ENCODE measurements around the gene ARAP1. TPM values are rescaled to one million over a fixed set of nuclear protein-coding genes. Genes with fewer than 3 reads are reported as not detected.
A peak's percentile ranks its signal among the peaks of the same experiment; 100 is the strongest.

ARAP1 gene
- total and polyA plus RNA-seq, 10 donors = 76.7 to 365 (median 270) TPM

DNA sequence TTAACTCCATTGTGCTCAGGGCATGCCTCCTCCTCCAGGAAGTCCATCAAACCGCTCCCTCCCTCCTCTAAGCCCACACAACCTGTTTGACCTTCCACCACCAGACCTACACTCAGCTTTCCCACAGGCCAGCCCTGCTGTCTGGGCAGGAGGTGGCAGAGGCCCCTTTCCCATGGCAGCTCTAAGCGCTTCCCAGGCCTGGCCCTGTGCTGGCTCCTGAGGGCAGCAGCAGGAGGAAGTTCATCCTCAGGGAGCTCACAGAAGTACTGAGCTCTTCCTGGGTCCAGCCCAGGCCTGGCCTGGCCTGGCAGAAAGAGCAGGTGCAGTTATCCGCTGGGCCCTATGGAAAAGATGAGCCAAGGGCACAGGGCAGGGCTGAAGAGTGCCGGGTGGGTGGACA lies 31.4 kb downstream of the ARAP1 start:
- Histone ChIP-seq H3K4me1 (peaks cover 55 to 100% (median 91%) of the 10 kb centered on the region in 6 donors), H3K4me3 (peak overlapping the region; percentile 52 to 81 (median 60)), H3K9me3 (no peaks in the 10 kb centered on the region), H3K27ac (peak overlapping the region in 7 of 8 donors; percentile 85 to 97 (median 92)), H3K36me3 (peaks cover 0 to 87% (median 26%) of the 10 kb centered on the region in 6 donors), H3K27me3 (replicated peaks in 1 of 7) (no peaks in the 10 kb centered on the region)
- TF ChIP-seq, protein P1, sequence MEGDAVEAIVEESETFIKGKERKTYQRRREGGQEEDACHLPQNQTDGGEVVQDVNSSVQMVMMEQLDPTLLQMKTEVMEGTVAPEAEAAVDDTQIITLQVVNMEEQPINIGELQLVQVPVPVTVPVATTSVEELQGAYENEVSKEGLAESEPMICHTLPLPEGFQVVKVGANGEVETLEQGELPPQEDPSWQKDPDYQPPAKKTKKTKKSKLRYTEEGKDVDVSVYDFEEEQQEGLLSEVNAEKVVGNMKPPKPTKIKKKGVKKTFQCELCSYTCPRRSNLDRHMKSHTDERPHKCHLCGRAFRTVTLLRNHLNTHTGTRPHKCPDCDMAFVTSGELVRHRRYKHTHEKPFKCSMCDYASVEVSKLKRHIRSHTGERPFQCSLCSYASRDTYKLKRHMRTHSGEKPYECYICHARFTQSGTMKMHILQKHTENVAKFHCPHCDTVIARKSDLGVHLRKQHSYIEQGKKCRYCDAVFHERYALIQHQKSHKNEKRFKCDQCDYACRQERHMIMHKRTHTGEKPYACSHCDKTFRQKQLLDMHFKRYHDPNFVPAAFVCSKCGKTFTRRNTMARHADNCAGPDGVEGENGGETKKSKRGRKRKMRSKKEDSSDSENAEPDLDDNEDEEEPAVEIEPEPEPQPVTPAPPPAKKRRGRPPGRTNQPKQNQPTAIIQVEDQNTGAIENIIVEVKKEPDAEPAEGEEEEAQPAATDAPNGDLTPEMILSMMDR (IDR thresholded peaks at IDR 0.05 in 8 of 11, conservative IDR thresholded peaks at IDR 0.05 in 3 of 11) = no peak
- no peak for TF ChIP-seq POLR2AphosphoS5 (IDR thresholded peaks at IDR 0.05)
- no peak for TF ChIP-seq POLR2A (IDR thresholded peaks at IDR 0.05)
- intact Hi-C loops (cut with DNase I; ENCODE audit: low total_unique reads) = loop anchor here (10.0 kb wide), 1 partner anchor 454 kb away; no protein-coding TSS in a partner anchor
- no peak for DNase-seq
- 59 to 74% (median 62%) methylated on average over 4 of the region's 4 CpGs for WGBS, 5 donors

DNA sequence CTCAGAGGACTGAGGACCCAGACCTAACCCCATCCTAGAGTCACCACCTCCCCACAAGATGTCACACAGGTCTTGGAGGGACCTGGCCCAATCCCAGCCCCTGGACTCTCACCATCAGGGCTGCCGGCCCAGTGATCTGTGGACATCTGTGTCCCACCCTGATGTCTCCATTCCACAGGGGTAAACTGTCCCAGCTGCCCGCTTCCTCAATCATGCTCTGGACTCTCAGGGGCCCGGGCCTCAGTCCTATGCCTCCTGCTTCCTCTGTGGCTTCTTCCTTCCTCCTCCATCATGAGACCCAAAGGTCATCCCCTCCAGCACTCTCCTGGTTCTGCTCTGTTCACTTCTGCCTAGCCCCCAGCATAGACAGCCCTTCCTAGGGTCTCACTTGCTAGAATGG lies 32.2 kb downstream of the ARAP1 start:
- H3K27ac ChIP-seq = peak overlapping the region in 7 of 8 donors; percentile 85 to 97 (median 92)
- peaks cover 50 to 100% (median 91%) of the 10 kb centered on the region in 6 donors for H3K4me1 ChIP-seq
- no peak for DNase-seq

GRCh38 chr11:72719551-72719950 lies 32.7 kb downstream of the ARAP1 start:
- TF ChIP-seq POLR2A (IDR thresholded peaks at IDR 0.05) (no peak), POLR2AphosphoS5 (IDR thresholded peaks at IDR 0.05) (no peak)
- TF ChIP-seq, protein P1 (IDR thresholded peaks at IDR 0.05 in 8 of 11, conservative IDR thresholded peaks at IDR 0.05 in 3 of 11) = no peak
- Histone ChIP-seq H3K9me3 (no peaks in the 10 kb centered on the region), H3K4me1 (peaks cover 45 to 100% (median 90%) of the 10 kb centered on the region in 6 donors), H3K27ac (peak overlapping the region in 6 of 8 donors; percentile 4 to 97 (median 92)), H3K4me3 (peak overlapping the region in 5 of 8 donors; percentile 24 to 81 (median 61)), H3K36me3 (peaks cover 0 to 87% (median 25%) of the 10 kb centered on the region in 6 donors), H3K27me3 (replicated peaks in 1 of 7) (no peaks in the 10 kb centered on the region)
- intact Hi-C loops (cut with DNase I; ENCODE audit: low total_unique reads) = no loop called here
- DNase-seq = no peak
- 65 to 75% (median 70%) methylated on average over 4 of the region's 4 CpGs for WGBS, 5 donors

More for the DNA sequence above, 32.2 kb downstream of the ARAP1 start:
- Histone ChIP-seq H3K36me3 (peaks cover 0 to 87% (median 25%) of the 10 kb centered on the region in 6 donors), H3K27me3 (replicated peaks in 1 of 7) (no peaks in the 10 kb centered on the region), H3K4me3 (peak overlapping the region in 6 of 8 donors; percentile 24 to 81 (median 63)), H3K9me3 (no peaks in the 10 kb centered on the region)
- no peak for TF ChIP-seq POLR2A (IDR thresholded peaks at IDR 0.05)
- peak; percentile 8 to 45 (median 36) for TF ChIP-seq POLR2AphosphoS5 (IDR thresholded peaks at IDR 0.05)
- intact Hi-C loops (cut with DNase I; ENCODE audit: low total_unique reads) = loop anchor here (10.0 kb wide), 1 partner anchor 455 kb away; no protein-coding TSS in a partner anchor
- WGBS, 5 donors = 15 to 45% (median 27%) methylated on average over 3 of the region's 3 CpGs

DNA sequence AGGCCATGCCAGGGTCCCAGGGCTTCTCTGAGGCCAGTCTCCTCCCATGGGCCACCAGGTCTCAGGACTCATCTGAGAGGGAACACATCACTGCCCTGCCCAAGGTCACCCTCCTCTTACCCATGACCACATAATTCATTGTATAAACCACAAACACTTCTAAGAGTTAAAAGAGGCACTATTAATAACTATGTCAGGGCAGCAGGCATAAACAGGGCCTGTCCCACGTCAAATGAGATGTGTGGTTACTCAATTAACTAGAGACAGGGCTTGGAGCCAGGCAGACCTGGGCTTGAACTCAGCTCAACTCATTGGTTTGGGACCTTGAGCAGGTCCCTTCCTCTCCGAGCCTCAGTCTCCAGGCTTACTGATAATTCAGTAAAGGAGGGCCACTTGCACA lies 33.1 kb downstream of the ARAP1 start:
- peak overlapping the region in 3 of 8 donors; percentile 61 to 81 (median 71) for H3K4me3 ChIP-seq
- H3K36me3 ChIP-seq = peaks cover 0 to 87% (median 23%) of the 10 kb centered on the region in 6 donors
- intact Hi-C loops (cut with DNase I; ENCODE audit: low total_unique reads) = no loop called here
- H3K4me1 ChIP-seq = peaks cover 44 to 100% (median 90%) of the 10 kb centered on the region in 6 donors
- H3K27me3 ChIP-seq (replicated peaks in 1 of 7) = no peaks in the 10 kb centered on the region
- TF ChIP-seq, protein P1 (IDR thresholded peaks at IDR 0.05 in 8 of 11, conservative IDR thresholded peaks at IDR 0.05 in 3 of 11) = no peak
- TF ChIP-seq POLR2AphosphoS5 (IDR thresholded peaks at IDR 0.05) = peak in 1 of 3 donors; percentile 51
- DNase-seq = no peak
- no peaks in the 10 kb centered on the region for H3K9me3 ChIP-seq
- WGBS, 5 donors = 10 to 40% (median 26%) methylated on average over 2 of the region's 2 CpGs
- H3K27ac ChIP-seq = peak overlapping the region in 5 of 8 donors; percentile 43 to 97 (median 92)

Data from spleen (tissue), 11 donors.